Amniotic stem cell (primary cell): ENCODE data around the gene IL7R.

Experiments used
- DNase-seq: peaks from one replicate; lab custom pipeline; 2025; lab: John Stamatoyannopoulos, UW

The IL7R gene, protein sequence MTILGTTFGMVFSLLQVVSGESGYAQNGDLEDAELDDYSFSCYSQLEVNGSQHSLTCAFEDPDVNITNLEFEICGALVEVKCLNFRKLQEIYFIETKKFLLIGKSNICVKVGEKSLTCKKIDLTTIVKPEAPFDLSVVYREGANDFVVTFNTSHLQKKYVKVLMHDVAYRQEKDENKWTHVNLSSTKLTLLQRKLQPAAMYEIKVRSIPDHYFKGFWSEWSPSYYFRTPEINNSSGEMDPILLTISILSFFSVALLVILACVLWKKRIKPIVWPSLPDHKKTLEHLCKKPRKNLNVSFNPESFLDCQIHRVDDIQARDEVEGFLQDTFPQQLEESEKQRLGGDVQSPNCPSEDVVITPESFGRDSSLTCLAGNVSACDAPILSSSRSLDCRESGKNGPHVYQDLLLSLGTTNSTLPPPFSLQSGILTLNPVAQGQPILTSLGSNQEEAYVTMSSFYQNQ

DNA sequence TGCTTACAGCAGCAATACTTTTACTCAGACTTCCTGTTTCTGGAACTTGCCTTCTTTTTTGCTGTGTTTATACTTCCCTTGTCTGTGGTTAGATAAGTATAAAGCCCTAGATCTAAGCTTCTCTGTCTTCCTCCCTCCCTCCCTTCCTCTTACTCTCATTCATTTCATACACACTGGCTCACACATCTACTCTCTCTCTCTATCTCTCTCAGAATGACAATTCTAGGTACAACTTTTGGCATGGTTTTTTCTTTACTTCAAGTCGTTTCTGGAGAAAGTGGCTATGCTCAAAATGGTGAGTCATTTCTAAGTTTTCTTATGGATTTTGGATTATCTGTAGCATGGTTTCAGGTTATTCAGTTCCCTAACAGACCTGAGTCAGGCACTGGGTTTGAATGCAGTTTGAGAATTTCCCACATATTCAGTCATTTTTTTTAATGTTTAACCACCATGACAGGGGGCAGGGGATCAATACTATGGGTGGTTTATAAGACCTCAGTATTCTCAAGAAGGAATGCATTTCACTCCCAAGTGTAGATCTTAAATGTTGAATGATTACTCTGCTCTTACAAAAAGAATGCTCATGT is at the start of gene IL7R:
Gene IL7R, plus strand, starts transcription at position 127 of the 587 bp plus-strand sequence. Its CDS starts 87 bp downstream, at position 214.
- no peak for DNase-seq

DNA sequence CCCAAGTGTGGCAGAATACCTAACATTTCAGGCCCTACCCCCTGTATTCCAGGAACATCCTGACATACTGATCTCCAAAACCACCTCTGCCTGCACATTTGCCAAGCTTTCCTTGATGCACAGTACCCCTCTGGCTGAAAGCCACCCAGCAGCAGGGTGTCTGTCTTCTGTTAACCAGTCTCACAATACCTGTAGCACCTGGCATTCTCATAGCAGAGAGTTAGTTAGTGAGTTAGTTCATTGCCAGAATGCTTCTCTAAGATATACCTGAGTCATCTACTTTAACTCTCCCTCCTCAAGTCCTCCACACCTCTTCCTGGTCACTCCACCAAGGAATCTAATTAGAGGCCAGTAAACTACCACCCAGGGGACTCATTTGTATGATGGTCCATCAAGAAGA is 46.1 kb upstream of the IL7R start:
- no peak for DNase-seq

DNA sequence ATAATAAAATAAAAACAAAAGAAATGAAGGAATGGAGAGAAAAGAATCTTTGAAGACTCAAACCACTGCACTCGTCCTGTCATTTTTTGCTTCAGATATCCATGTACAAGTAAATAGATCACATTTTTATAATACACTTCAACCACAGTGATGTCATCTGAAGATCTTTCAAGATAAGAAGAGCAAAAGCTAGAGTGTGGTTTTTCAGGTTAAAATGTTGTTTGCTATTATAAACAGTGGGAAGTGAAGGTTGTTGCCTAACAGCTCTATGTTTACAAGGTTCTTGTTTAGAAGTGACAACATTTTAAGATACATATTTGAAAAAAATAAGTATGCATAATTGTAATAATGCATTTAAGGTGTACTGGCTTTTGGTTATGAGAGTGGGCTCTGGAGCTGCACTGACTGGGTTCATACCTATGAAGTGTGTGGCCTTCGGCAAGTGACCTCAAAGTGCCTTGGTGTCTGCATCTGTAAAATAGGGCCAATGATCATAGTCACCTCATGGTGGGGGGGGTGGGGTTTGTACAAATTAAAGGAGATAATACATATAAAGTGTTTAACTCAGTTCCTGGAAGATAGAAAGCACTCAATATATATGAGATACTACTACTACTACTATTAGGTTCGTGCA is 45.5 kb upstream of the IL7R start:
- no peak for DNase-seq

DNA sequence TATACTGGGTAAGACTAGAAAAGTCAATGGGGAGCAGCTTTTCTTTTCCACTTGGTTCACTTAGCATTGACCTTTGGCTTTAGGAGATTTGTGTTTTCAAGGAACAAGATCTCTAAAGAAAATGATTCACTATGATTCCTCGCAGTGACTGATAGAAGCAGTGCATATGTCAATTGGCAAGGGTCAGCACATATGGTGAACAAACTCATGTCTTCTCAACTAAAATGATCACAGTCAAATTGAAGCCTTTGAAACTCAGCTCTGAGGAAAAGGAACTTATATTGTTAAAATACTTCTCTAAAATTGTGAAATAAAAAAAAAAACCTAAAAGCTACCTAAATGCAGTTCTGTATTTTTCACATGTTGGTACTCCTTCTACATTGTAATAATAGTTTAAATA is 43.2 kb upstream of the IL7R start:
- no peak for DNase-seq

DNA sequence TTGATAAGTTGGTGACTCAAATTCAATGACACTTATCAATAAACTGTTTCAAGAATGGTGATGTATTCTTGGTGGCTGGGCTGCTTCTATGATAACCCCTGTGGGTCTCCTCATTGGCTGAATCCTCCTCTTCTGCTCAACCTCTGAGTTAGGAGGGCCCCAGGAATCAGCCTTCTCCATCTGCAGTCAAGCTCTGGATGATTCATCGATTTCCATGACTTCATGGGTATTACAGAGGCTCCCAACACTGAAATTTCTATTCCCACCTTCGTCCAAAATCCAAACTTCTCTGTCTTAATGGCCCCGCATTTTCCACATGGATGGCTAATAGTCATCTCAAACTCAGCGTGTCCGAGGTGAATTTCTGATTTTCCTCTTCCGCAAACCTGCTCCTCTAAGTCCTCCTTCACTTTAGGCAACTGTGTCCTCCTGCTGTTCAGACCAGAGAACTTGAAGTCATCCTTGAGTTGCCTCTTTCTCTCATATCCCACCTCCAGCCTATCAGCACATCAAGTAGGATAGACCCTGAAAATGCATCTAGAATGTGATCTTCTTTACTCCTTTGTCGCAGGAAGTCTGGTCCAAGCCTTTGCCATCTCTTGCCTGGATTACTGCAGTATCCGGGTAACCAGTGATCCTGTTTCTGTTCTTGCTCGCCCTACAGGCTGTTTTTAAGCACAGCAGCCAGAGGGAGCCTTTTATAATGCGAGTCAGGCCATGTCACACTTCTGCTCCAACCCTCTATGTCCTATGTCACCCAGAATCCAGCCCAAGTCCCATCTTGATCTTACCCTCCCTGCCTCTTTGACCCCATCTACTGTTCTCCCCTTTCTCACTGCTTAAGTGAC is 41.4 kb upstream of the IL7R start:
- no peak for DNase-seq

DNA sequence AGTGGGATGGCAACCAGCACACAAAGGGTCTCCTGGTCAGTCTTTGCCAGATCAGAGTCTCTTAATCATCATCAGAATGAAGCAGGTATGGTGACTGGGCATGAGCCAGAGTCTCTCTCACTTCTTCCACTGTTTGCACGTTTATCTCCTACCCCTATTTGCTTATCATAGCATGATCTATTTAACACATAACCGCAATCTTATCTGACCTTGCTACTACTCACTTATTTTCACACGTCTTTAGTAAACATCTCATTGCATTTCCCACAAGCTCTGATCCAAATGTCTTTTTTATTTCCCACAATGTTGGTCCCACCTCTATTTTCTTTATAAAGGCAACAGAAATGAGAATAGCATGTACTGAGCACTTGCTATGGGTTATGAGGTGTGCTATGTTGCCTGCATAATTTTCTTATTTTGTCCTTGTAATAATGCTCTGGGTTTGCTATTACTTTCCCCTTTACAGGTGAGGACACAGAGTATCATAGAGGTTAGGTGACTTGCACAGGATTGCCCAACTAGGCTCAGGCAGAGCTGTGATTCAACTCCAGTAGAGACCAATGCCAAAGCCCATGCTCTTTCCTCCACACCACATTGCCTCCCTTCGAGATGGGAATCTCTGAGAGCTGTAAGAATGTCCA is 39.7 kb upstream of the IL7R start:
- DNase-seq: no peak

DNA sequence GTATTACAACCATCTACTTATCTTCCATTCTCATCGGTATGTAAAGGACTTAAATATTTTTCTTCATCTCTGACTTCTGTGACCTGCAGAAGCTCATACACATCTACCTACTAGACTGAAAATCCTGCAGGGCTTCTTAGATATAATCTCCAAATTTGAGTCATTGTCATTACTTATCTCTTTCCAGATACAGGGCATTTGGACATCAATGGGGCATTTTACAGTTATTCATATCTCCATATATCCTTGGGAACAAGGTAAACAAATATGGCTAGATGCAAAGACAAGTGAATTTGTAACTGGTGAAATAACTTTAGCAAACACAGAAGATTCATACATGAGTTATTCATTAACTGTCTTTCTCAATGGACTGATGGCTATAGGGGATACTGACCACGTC is 37.7 kb upstream of the IL7R start:
- no peak for DNase-seq

DNA sequence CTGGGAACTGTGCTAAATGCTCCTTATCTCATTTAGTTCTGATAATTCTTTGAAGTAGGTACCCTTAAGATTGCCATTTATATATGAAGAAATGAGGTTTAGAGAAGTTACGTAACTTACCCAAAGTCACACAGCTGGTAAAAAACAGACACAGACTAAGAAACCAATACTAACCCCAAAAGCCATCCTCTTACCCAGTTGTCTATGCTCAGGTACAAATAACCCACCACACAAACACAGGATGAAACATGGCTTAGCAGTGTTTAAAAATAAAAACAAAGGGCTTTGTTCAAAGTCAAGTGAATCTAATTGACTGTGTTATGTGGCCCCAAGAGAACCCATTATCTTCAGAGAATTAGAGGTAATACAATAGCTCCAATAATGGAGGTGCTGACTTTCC is 37.0 kb upstream of the IL7R start:
- no peak for DNase-seq

DNA sequence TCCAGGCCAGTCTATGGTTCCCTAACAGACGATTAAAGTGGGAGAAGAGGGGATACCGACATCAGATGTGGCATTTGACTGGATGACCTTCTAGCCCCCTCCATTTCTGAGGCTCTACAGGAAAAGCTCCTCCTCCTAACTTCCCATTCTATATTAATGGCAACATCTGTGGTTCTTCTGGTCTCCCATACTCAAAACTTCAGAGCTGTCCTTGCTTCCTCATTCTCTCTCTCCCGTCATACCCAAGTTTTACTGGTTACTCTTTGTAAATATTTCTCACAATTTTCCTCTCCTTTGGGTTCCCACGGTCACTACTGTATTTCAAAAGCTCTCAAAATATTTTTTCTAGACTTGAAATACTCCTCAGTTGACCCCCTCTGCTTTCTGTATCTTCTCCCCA is 36.0 kb upstream of the IL7R start:
- no peak for DNase-seq

DNA sequence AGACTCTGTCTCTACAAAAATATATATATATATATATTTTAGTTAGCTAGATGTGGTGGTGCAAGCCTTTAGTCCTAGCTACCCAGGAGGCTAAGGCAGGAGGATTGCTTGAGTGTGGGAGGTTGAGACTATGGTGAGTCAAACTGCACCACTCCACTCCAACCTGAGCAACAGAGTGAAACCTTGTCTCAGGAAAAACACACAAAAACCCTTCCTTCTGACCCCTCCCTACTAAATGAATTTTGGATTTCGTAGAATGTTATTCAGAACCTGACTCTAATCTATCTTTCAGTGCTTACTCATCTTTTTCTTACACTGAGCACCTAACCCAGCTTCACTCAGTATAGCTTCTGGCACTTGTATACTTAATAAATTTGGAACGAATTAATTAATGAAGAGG is 35.2 kb upstream of the IL7R start:
- DNase-seq: no peak

DNA sequence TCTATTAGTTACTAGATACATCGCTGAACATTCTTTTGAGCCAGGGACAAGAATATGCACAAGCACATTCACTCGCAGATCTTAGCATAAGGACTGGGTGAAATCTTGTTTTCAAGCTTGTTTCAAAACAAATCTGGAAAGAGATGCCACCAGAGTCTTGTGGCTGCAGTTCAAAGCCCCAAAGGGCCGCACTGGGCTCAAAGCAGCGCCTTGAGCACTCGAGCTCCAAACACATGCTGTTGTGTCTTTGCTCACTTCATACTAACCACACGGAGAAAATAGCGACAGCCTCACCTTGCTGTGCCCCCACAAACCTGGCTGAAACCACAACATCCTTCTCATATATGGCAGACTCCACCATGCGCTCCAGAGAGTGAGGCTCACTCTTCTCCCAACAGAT is 34.2 kb upstream of the IL7R start:
- DNase-seq: no peak

DNA sequence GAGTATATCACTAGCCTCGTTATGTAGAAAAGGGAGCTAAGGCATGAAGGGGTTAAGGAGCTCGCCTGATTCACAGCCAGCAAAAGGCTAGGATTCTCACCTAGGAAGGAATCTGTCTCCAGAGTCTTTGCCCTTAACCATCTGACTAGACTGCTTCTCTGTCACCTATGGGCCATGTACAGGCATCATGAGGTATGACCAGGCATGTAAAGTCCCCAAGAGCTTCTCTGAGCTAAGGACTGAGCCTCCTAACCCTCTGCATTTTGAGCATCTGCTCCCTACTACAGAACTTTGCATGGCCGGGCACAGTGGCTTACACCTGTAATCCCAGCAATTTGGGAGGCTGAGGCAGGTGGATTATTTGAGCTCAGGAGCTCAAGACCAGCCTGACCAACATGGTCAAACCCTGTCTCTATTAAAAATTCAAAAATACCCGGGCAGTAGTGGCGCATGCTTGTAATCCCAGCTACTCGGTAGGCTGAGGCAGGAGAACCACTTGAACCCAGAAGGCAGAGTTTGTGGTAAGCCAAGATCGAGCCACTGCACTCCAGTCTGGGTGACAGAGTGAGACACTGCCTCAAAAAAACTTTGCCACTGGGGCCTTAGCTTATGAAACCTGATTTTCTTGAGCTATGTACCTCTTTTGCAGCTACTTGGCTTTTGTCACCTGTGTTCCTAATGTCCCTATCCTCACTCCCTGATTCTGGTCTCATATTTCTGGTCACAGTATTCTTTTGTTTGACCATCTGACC is 33.2 kb upstream of the IL7R start:
- no peak for DNase-seq

DNA sequence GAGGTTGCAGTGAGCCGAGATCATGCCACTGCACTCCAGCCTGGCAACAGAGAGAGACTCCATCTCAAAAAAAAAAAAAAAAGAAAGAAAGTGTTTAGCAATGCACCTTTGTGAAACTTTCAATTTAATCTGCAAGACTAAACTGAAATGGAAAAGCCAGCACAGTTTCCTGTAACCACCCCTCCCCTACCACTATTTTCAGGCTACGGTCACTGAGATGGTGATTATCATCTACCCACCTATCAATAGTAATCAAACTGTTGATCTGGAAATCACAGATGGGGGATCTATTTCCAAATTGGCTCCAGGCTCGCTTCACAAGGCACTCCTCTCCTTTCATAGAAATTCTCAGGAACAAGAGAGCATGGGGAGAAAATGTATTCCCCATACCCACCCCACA is 30.6 kb upstream of the IL7R start:
- DNase-seq: no peak

DNA sequence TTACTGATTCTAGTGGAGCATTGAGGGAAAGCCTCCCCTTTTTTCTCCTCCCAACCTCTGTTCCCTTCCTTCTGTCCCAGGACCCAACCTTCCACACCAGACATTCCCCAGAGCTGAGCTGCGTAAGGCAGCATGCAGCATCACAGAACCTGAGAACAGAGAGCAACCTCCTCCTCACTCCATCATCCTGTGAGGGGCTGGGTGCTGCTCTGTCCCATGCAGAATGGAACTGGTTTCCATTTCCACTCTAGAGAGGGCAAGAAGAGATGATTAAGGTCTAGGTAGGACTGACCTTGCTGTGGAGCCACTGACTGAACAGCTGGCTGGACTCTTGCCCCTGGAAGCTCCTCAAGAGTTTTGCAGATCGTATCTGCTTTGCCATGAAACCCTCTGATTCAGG is 30.1 kb upstream of the IL7R start:
- DNase-seq: no peak

DNA sequence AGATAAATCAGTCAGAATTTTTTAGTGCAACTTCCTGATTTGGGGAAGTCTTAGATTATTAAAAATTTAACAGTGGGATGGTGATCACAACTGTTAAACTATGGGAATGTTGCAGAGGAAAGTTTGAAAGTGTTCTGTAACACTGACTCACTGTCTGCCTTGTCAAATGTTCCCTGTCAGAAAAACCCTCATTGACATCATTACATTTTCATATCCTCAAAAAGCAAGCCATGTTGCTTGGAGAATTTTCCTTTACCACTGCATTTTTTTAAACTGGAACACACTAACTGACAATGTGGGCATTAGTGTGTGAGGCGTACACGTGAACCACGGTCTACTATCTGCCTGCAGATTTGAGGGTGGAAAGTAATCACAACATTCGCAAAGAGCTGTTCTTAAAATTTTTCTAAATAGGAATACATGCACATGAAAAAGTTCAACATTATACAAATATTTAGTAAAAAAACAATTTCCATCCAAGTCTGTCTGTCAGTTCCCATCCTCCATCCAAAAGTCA is 28.6 kb upstream of the IL7R start:
- no peak for DNase-seq

DNA sequence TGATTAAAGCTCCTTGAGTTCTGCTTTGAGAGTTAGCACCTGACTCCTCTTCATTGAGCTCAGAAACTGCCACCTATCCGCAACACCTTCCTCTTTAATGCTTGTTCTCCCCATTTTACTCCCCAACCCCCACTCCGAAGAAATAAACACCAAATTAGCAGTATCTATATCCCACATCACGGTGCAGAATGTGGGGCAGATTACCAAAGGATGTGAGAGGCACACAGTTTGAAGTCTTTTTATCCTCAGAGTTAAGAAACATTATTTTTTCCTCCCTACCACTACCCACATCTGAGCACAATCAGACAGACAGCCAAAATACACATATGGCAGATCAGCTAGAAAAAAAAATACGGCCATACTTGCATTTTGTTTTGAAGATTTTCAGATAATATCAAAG is 26.1 kb upstream of the IL7R start:
- DNase-seq: no peak

DNA sequence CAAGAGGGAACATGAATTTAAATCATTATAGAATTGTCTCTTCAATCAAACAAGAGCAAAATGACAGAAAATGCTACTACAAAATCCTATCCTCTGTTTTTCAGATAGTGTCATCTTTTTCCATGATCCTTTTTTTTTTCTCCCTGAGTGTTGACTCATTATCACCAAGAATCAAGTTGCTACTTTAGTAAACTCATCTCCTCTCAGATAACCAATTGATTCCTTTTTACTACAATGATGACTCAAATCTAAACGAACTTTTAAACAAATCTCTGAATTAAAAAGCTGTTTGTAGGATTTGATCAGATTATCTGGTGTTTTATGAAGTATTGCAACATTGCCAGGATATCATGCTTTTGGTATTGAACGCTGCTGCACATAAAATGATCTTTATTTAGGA is 23.9 kb upstream of the IL7R start:
- DNase-seq: no peak

DNA sequence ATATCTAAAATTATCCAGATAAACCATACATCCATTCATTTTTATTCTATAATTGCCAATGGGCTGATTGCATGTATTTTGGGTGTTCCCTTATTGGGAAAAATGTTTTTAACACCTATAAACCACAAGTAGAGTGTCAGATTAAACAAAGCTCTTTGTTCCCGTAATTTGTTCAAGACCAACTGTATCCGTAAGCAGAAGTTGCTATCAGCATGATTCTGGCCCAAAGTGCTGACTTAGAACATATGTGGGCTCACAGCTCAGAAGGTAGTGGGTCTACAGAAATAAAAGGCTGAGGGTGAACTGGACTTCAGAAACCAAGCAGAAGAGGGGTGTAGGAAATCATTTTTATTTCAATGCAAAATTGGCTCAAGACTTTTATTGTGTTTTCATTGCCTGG is 23.5 kb upstream of the IL7R start:
- DNase-seq: no peak

DNA sequence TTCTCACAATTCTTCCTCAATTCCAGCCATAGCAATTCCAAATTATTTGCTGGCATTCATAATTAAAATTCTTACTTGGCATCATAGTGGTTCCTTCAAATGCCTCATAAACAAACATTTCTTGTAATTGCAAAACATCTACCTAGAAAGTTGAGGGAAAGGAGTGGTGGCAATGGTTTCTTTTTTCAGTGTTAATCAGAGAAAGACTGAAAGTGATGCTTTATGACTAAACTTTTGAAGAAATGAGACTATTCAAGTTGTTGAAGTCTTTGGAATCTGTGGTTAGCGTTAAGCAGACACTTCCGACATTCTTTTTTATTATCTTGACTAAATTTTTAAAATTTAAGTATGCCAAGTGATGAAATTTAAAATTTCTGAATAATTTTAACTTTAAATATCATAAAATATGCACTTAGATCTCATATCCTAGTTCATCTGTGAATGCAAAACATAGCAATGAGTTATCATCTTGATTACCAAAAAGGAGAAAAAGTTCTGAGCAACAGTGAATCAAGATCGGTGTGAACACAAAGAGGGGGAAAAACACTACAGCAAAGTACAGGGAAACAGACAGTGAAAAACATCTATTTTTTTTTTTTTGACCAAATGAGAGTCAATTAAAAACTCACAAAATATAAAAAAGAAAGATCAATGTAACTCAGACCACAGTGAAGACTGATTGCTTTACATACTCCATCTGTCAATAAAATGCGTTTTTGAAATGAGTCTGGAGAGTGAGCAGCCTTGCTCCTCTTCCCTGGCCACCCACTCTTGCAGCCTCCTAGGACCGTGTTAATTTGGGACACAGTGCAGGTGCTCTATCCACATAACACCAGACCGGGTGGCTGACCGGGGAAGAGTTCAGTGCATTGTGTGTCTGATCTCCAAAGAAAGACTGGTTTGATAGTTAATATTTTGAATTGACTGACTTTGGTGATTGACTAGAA is 20.6 kb upstream of the IL7R start:
- DNase-seq: no peak
